Activated CD8-positive, alpha-beta T cell treated with anti-CD3 and anti-CD28 coated beads for 36 hours (primary cell): ENCODE measurements around the gene KDM2B. TPM values are rescaled to one million over a fixed set of nuclear protein-coding genes. Genes with fewer than 3 reads are reported as not detected.
A peak's percentile ranks its signal among the peaks of the same experiment; 100 is the strongest.
"Not testable (repeated sequence)": the region's sequence is repeated elsewhere in the genome, so short reads cannot be mapped to it uniquely, and the experiment has no call there.

Source experiments
- ATAC-seq: fragments of 200-7000 bp; cut with Tn5 transposase; one replicate; pipeline ENCODE4 v1.10.0; 2021; ENCODE audit warnings: mild to moderate bottlenecking, moderate library complexity
- CTCF ChIA-PET: fragments of 350-600 bp; sonication (Branson Sonifier 250); formaldehyde crosslinking; loops from one replicate; lab custom pipeline; 2021; ENCODE audit warnings: antibody characterized with exemption; lab: Charles Lee
- POLR2A ChIA-PET: fragments of 350-600 bp; sonication (Branson Sonifier 250); formaldehyde crosslinking; loops from one replicate; lab custom pipeline; 2021; ENCODE audit warnings: antibody characterized with exemption; lab: Charles Lee
- DNase-seq: peaks from one replicate; pipeline ENCODE4 v3.0.0-alpha.2; 2020
- H3K27ac Mint-ChIP-seq: one replicate; pipeline ENCODE4 v1.8.0; 2021; ENCODE audit warnings: mild to moderate bottlenecking, mixed read lengths
- H3K27me3 Mint-ChIP-seq: one replicate; pipeline ENCODE4 v1.8.0; 2021; ENCODE audit warnings: mixed read lengths
- H3K36me3 Mint-ChIP-seq: one replicate; pipeline ENCODE4 v1.8.0; 2021; ENCODE audit warnings: low read depth, mixed read lengths
- H3K4me1 Mint-ChIP-seq: one replicate; pipeline ENCODE4 v1.8.0; 2021; ENCODE audit warnings: low read depth, mixed read lengths
- H3K4me3 Mint-ChIP-seq: one replicate; pipeline ENCODE4 v1.8.0; 2021; ENCODE audit warnings: mild to moderate bottlenecking, moderate library complexity, mixed read lengths
- H3K9me3 Mint-ChIP-seq: one replicate; pipeline ENCODE4 v1.8.0; 2021; ENCODE audit warnings: mixed read lengths
- intact Hi-C: fragments of 100-400 bp; cut with micrococcal nuclease; formaldehyde crosslinking; loops from one replicate; pipeline ENCODE4 v1.10.0; 2022
- total RNA-seq, 2 experiments: library from RNA; stranded (reverse); gene quantifications; one replicate each; pipeline ENCODE4 v1.2.3, GENCODE V29; 2021
- TF ChIP-seq, protein P1 (sequence below): fragments of 200-600 bp; IDR thresholded peaks from one replicate; pipeline ENCODE4 v1.8.0; 2022; ENCODE audit warnings: antibody characterized with exemption, mild to moderate bottlenecking

KDM2B gene
- total RNA-seq, 2 experiments from 2014 or later = 61.0 to 61.7 TPM

DNA sequence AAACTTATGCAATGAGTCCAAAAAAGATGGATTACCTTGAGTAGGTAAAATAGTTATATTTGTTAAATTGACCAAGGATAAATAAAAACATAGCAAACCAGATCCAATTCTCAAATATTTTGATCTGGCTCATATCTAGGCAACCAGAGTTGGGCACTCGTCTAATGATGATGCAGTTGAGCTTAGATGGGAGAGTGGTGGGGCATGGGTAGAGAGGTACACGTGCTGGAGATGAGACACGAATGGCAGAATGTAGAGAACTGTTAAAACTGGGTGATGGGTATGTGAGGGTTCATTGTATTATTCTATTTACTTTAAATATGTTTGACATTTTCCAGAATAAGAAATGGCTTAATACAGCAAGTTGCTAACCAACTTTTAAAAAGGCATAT lies 188.5 kb downstream of the KDM2B start:
- TF ChIP-seq, protein P1, sequence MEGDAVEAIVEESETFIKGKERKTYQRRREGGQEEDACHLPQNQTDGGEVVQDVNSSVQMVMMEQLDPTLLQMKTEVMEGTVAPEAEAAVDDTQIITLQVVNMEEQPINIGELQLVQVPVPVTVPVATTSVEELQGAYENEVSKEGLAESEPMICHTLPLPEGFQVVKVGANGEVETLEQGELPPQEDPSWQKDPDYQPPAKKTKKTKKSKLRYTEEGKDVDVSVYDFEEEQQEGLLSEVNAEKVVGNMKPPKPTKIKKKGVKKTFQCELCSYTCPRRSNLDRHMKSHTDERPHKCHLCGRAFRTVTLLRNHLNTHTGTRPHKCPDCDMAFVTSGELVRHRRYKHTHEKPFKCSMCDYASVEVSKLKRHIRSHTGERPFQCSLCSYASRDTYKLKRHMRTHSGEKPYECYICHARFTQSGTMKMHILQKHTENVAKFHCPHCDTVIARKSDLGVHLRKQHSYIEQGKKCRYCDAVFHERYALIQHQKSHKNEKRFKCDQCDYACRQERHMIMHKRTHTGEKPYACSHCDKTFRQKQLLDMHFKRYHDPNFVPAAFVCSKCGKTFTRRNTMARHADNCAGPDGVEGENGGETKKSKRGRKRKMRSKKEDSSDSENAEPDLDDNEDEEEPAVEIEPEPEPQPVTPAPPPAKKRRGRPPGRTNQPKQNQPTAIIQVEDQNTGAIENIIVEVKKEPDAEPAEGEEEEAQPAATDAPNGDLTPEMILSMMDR = no peak
- H3K4me1 Mint-ChIP-seq = peaks cover 8% of the 10 kb centered on the region
- no peak overlapping the region for H3K27ac Mint-ChIP-seq
- intact Hi-C loops = no loop called here
- H3K27me3 Mint-ChIP-seq = no peaks in the 10 kb centered on the region
- DNase-seq (no peak), ATAC-seq (no peak)
- ChIA-PET POLR2A (interaction anchor here (0.5 to 1.5 kb wide), 4 partner anchors 8 to 217 kb away, joined by 3 to 13 read pairs (median 3); partner anchors contain the start of gene RNF34), CTCF (interaction anchor here (1.1 to 1.5 kb wide), 4 partner anchors 8 to 402 kb away, joined by 3 to 9 read pairs (median 4); partner anchors contain the start of gene RNF34)
- H3K36me3 Mint-ChIP-seq = no peaks in the 10 kb centered on the region
- H3K4me3 Mint-ChIP-seq = no peak overlapping the region
- no peaks in the 10 kb centered on the region for H3K9me3 Mint-ChIP-seq

GRCh38 chr12:121391619-121392324 lies 189.1 kb downstream of the KDM2B start:
- ATAC-seq = peak; percentile 72
- no peaks in the 10 kb centered on the region for H3K27me3 Mint-ChIP-seq
- H3K4me3 Mint-ChIP-seq = peak overlapping the region; percentile 24
- H3K4me1 Mint-ChIP-seq = peaks cover 8% of the 10 kb centered on the region
- no peaks in the 10 kb centered on the region for H3K36me3 Mint-ChIP-seq
- TF ChIP-seq, protein P1 = no peak
- POLR2A ChIA-PET = interaction anchor here (0.5 to 1.5 kb wide), 4 partner anchors 9 to 218 kb away, joined by 3 to 13 read pairs (median 3); partner anchors contain the start of gene RNF34
- intact Hi-C loops = no loop called here
- H3K9me3 Mint-ChIP-seq = no peaks in the 10 kb centered on the region
- peak overlapping the region; percentile 15 for H3K27ac Mint-ChIP-seq
- peak; percentile 55 for DNase-seq
- CTCF ChIA-PET = interaction anchor here (1.1 to 1.5 kb wide), 4 partner anchors 9 to 403 kb away, joined by 3 to 9 read pairs (median 4); partner anchors contain the start of gene RNF34

- ChIA-PET POLR2A (interaction anchor here (1.5 kb wide), 1 partner anchor 10 kb away, joined by 13 read pairs; the partner anchor contains the start of gene RNF34), CTCF (interaction anchor here (1.5 kb wide), 1 partner anchor 404 kb away, joined by 5 read pairs; no protein-coding TSS in a partner anchor)
- Mint-ChIP-seq H3K27ac (no peak overlapping the region), H3K9me3 (no peaks in the 10 kb centered on the region), H3K36me3 (no peaks in the 10 kb centered on the region), H3K27me3 (no peaks in the 10 kb centered on the region), H3K4me3 (no peak overlapping the region), H3K4me1 (peaks cover 8% of the 10 kb centered on the region)
- intact Hi-C loops = no loop called here
- DNase-seq (no peak), ATAC-seq (no peak)
- TF ChIP-seq, protein P1 = no peak
These were observed 190.0 kb downstream of the KDM2B start for GRCh38 chr12:121390856-121391255.

DNA sequence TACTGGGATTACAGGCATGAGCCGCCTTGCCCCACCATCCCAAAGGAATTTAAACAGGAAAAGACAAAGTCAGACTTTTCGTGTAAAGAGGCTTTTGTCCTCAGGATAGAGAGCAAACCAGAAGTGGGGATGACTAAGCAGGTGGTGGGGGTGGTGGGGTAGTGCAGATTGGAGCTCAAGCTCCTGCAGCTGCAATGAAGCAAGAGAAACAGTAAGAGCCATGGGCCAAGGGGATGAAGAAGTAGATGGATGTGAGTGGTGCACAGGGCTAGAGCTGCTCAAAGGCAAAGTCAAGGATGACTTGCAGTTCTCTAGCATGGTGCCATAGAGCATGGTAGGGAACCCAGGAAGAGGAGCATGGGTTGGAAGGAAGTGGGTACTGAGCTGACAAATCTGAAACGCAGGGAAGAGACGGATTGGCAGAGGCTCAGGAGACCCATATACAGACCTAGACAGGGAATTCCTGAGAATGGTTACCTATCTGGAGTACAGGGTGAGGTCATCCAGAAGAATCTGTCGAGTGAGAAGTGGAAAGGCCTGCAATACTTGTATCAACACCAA lies 192.3 kb downstream of the KDM2B start:
- Mint-ChIP-seq H3K27ac (no peak overlapping the region), H3K27me3 (no peaks in the 10 kb centered on the region), H3K36me3 (no peaks in the 10 kb centered on the region), H3K9me3 (no peaks in the 10 kb centered on the region), H3K4me1 (peaks cover 8% of the 10 kb centered on the region), H3K4me3 (no peak overlapping the region)
- DNase-seq = peak; percentile 6
- CTCF ChIA-PET = interaction anchor here (1.1 to 1.4 kb wide), 2 partner anchors 14 to 74 kb away, joined by 3 read pairs; no protein-coding TSS in a partner anchor
- POLR2A ChIA-PET = interaction anchor here (1.2 to 1.9 kb wide), 2 partner anchors 12 to 55 kb away, joined by 4 to 9 read pairs; partner anchors contain the start of gene RNF34
- no peak for ATAC-seq
- TF ChIP-seq, protein P1 = no peak
- intact Hi-C loops = no loop called here

GRCh38 chr12:121384891-121385290 lies 195.9 kb downstream of the KDM2B start:
- H3K36me3 Mint-ChIP-seq, H3K27ac Mint-ChIP-seq, H3K9me3 Mint-ChIP-seq, DNase-seq, intact Hi-C loops, H3K4me1 Mint-ChIP-seq, H3K4me3 Mint-ChIP-seq, POLR2A ChIA-PET, ATAC-seq, H3K27me3 Mint-ChIP-seq: not testable (repeated sequence)
- CTCF ChIA-PET = interaction anchor here (1.1 to 2.2 kb wide), 3 partner anchors 11 to 50 kb away, joined by 3 to 8 read pairs (median 6); no protein-coding TSS in a partner anchor
